HG03354 (cell line): ENCODE measurements around the gene RNU6-8.

ENCODE experiments used
- ATAC-seq: cut with Tn5 transposase; IDR thresholded peaks from one replicate; pipeline ENCODE4 v1.9.1; 2021; ENCODE audit warnings: mild to moderate bottlenecking; ENCODE audit not compliant: unreplicated experiment, poor library complexity, severe bottlenecking

Gene RNU6-8

DNA sequence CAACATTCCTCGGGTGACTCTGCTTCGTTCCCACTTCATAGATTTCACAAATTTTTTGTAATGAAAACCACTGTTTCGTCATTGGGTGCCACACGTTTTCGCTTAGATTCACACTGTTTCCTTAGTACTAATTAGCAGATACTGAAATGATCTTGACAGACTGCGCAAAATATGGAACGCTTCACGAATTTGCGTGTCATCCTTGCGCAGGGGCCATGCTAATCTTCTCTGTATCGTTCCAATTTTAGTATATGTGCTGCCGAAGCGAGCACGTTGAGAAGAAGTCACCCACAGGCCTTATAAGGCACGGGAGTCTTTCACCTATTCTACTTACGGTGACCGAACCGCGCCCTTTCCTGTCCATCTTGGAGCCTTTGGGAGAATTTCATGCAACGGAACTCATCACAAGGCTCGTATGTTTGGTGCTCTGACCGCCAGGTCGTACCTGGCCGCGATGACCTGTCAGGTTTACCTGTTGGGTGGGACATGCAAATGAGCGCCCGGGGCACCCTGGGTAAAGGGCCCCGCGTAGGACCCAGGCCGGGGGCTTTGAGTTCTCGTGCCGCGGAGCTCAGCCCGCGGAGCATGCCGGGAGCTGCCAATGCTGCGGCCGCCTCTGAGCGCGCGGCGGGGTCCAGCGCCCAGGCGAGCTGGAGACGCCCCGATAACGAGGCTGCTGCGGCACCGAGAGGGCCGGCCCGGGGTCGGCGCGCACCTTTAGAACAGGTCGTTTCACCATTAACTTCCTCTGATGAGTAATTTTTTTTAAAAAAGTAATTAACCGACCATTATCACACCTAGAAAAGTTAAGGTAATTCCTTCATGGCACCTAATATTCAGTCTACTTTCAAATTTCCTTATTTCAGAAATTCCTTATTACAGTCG lies at the start of gene RNU6-8:
Gene RNU6-8 (minus strand): TSS at position 272 of the 885 bp plus-strand sequence.
- ATAC-seq, result peak; percentile 65

DNA sequence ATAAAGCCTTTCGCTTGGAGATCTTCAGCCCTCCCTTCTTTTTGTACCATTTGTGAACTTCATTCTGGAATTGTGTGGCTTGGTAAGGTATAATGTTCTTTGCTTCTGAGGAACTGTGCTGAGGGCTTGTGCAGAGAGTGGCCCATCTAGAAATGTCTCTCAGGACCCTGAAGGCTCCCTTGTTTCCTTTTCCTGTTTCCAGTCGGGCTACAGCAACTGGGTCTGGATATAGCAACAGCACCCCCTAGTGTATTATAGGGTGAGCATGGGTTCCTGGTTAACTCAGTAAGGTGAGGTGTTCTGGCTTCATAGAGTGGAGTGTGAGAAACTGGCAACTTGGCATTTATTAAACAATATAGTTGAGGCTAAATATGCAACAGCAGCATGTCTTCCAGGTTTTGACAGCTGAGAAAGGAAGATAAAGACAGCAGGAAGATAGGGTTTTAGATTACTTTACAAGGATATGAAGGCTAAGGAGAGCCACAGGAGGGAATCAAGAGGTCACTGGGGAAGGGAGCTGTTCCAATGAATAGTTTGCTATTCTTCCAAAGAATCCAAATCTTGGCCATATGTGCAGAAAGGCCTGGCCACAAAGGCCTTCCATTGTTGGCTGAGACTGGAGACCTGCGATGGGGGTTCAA lies 49.1 kb upstream of the RNU6-8 start:
- peak; percentile 88 for ATAC-seq

DNA sequence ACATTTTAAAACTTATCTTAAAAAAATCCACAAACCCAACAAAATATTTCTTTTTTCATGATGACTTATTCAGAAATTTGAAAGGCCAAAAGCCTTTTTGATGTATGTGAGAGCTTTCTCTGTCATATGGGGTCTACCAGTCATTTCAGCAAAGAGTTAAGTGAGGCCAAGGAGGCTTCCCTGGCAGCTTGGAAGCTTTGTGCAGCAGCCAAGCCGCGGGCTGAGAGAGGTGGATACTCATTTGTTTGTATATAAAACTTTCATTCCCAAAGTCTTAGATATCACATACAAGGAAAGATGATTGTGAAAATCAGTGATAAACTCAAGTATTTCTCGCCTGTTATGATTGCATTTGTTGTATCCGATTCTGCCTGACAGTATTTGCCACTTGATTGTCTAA lies 48.5 kb upstream of the RNU6-8 start:
- ATAC-seq, result no peak

DNA sequence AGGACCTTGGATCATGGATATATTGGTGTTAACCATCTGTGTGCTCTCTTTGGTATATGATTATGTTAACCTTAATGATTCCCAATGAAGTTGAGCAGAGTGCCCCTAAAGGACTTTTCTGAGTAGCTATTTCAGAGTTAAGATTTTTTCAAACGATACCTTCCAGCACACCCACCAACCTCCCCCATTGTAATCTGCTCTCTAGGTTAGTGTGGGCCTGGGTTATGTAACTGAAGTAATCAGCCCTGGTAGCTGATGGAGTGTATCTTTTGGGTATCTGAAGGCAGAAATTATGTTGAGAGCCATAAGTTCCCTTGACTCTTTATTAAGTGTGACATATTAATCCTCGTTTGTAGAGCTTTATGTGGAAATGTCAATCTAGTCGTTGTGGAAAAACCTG lies 47.6 kb upstream of the RNU6-8 start:
- no peak for ATAC-seq

GRCh38 chr14:32249780-32250179 lies 46.7 kb upstream of the RNU6-8 start:
- ATAC-seq, result no peak

GRCh38 chr14:32249371-32249770 lies 46.3 kb upstream of the RNU6-8 start:
- no peak for ATAC-seq

DNA sequence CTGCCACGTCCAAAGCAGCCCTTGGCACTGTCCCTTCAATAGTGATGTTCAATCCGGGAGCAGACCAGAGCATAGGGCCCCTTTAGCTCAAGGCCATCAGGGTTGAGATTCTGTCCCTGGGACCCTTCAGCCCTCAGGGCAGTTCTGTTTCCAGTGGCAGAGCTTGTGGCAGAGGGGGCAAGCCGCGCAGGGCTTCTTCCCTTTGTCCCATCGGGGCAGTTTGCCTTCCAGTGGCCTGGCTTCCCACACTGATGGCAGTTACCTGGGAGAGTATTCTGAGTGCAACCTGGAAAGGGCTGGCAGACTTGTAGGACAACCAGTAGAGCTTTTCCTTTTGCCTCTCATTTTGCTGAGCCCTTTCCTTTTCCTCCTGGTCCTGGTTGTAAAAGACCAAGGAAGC lies 43.7 kb upstream of the RNU6-8 start:
- ATAC-seq, result no peak

GRCh38 chr14:32244404-32244803 lies 41.3 kb upstream of the RNU6-8 start:
- ATAC-seq, result no peak

GRCh38 chr14:32233260-32233659 lies 30.2 kb upstream of the RNU6-8 start:
- no peak for ATAC-seq

GRCh38 chr14:32232481-32232880 lies 29.4 kb upstream of the RNU6-8 start:
- no peak for ATAC-seq

DNA sequence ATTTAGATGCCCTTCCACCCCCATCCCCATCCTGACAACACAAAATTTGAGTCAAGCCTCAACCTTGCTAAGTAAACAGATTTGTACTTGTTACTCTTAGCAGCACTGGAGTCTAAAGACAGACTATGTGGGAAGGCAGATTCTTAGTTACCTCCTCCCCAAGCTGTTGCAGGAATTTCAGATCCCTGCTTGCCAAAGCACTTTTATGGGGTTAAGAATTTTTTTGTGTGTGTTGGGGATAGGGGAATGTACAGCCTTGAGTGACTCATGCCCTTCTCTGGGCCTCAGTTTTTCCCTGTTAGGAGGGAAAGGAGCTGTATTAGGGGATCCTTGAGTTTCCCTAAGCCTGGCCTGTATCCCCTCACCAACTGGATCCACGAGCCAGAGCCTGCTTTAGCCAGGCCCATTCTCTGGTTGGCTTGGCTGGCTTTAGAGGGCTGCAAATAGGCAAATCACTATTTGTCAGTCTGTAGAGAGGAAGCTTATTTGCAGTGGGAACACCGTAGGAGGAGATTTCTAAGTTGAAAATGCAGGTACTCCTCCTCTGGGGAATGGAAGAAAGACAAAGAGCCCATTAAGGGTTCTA lies 27.7 kb upstream of the RNU6-8 start:
- no peak for ATAC-seq

- ATAC-seq, result no peak
These were observed 27.1 kb upstream of the RNU6-8 start for GRCh38 chr14:32230181-32230580.

DNA sequence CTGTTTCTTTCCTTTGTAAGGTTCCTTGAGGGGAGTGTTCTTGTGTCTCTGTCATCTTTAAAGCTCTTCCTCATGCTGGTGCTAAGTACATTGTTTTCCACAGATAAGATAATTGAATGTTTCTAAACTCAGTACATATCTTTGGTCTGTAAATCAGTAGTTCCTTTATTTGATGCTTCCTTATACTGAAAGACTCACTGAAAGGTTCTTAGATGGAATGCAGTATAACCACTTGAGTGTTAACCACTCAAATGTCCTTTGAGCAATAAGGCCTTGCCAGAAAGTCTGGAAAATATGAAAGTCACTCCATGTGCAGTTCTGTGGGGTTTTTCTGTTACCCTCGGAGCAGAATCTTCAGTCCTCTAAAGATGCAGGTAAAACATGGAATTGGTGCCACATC lies 23.0 kb upstream of the RNU6-8 start:
- ATAC-seq, result no peak

DNA sequence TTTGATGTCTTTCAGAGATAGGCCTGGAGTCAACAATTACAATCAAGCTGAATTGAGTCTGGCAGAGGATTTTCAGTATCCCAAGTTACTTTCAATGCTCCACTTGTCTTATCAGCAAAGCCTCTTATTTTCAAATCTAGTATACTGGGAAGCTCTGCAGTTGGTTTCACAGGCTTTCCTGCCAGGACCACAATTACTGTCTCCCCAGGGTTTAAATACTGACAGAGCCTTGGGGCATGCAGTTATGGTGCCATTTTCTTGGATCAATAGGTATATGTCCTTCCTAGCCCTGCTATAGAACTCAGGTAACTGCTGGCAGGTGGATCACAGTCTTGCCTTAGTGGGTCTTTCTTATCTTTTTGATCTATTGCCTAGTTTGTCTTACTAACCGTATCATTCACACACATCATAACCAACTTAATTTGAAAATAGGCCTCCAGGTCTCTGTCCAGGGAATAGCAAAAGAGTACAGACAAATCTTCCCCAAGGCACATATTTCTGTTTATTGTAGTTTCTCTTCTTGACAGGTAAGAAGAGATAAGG lies 22.4 kb upstream of the RNU6-8 start:
- no peak for ATAC-seq

DNA sequence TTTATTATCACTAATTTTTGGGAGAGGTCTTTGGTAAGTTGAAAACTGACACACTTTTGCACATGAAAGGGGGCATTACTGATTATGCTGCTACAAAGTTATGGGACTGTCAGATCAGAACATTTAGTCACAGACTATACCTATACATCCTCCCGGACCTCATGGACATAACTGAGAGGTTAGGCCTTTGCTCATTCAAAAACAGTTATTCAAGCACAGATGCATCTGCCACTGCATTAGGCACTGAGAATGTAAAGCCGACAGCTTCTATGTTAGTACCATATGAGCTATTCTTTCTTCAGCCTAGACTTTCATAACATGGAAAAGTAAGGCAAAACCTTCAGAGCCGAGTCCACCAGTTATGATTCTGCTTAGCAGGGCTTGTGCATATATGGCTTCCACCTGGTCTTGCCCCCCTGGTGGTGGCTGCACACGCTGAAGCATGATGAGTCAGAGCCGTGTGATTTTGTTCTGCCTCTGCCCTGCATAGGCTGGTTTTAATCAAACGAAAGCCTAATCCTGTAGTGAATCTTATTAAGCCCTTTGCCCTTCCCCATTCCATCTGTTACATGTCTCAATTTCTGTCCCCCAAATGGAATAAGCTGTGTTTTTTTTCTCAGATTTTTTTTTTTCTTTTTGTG lies 21.8 kb upstream of the RNU6-8 start:
- ATAC-seq, result no peak

DNA sequence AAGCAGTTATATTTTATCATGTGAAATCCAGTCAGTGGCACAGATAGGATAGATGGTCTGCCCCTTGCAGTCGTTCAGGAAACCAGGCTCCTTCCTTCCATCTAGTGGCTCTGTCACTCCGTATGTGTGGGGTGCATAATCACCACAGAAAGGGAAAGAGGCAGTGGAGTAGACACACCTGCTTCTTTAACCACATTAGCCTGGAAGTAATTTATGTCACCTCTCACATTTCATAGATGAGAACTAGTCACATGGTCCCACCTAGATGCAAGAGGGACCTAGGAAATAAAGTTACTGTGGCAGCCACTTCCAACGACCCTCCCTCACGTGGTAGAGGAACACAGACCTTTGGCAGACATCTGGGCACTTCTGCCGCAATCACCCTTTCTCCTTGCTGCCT lies 14.2 kb upstream of the RNU6-8 start:
- peak; percentile 53 for ATAC-seq

GRCh38 chr14:32212833-32213232 lies 9.8 kb upstream of the RNU6-8 start:
- no peak for ATAC-seq

- ATAC-seq, result no peak
These were observed 8.0 kb upstream of the RNU6-8 start for GRCh38 chr14:32211068-32211404.

DNA sequence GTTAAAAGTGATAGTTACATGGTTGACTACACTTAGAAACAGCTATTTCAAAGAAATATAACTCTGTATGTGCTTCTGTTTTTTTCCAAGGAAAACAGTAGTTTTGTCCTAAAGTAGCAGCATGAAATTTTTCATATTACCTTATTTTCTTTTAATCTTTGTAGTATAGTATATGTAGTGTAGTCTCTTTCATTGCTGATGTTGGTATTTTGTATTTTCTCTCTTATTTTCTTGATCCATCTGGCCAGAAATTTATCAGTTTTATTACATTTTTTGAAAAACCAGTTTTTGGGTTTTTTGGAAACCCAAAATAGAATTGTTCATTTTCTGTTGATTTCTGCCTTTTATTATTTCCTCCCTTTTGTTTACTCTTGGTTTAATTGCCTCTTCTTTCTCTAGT lies 6.4 kb upstream of the RNU6-8 start:
- no peak for ATAC-seq

- ATAC-seq, result no peak
These were observed 5.4 kb upstream of the RNU6-8 start for GRCh38 chr14:32208490-32208889.
